ENCODE results near the gene SLC24A1. TPM values are rescaled to one million over a fixed set of nuclear protein-coding genes. Genes with fewer than 3 reads are reported as not detected.
A peak's percentile ranks its signal among the peaks of the same experiment; 100 is the strongest.

SLC24A1 gene
- total and polyA plus RNA-seq, 5 donors from 2014 or later, result 1.5 to 5.2 (median 2.3) TPM

GRCh38 chr15:65653341-65653740 lies 31.6 kb downstream of the SLC24A1 start:
- ATAC-seq (ENCODE audit: low read depth in 2 of 2), result no peak
- Mint-ChIP-seq H3K27me3 (no peaks in the 10 kb centered on the region), H3K36me3 (peaks cover 25% of the 10 kb centered on the region), H3K27ac (peak overlapping the region in 1 of 3 donors; percentile 55), H3K4me3 (no peak overlapping the region), H3K4me1 (peaks cover 2 to 13% (median 5%) of the 10 kb centered on the region in 4 donors), H3K9me3 (peaks cover 0 to 2% (median 0%) of the 10 kb centered on the region in 7 donors)
- Histone ChIP-seq H3K4me3 (ENCODE audit: low read depth, low read length) (no peak overlapping the region), H3K27ac (ENCODE audit: insufficient read depth, low read length, poor library complexity, severe bottlenecking) (peak overlapping the region; percentile 17), H3K4me1 (ENCODE audit: control insufficient read depth, insufficient read depth, low read length, poor library complexity, severe bottlenecking) (no peaks in the 10 kb centered on the region), H3K27me3 (ENCODE audit: control insufficient read depth, insufficient read depth, low read length) (no peaks in the 10 kb centered on the region), H3K36me3 (ENCODE audit: control insufficient read depth, insufficient read depth, low read length) (peaks cover 31% of the 10 kb centered on the region), H3K9me3 (ENCODE audit: control insufficient read depth in 2 of 2, low read length in 2 of 2) (no peaks in the 10 kb centered on the region)
- DNase-seq, result no peak

- peaks cover 31% of the 10 kb centered on the region for H3K36me3 Mint-ChIP-seq
- Histone ChIP-seq H3K36me3 (ENCODE audit: control insufficient read depth, insufficient read depth, low read length) (peaks cover 32% of the 10 kb centered on the region), H3K9me3 (ENCODE audit: control insufficient read depth in 2 of 2, low read length in 2 of 2) (no peaks in the 10 kb centered on the region), H3K4me3 (ENCODE audit: low read depth, low read length) (no peak overlapping the region), H3K27ac (ENCODE audit: insufficient read depth, low read length, poor library complexity, severe bottlenecking) (no peak overlapping the region), H3K4me1 (ENCODE audit: control insufficient read depth, insufficient read depth, low read length, poor library complexity, severe bottlenecking) (no peaks in the 10 kb centered on the region), H3K27me3 (ENCODE audit: control insufficient read depth, insufficient read depth, low read length) (no peaks in the 10 kb centered on the region)
- no peak overlapping the region for H3K4me3 Mint-ChIP-seq
- H3K27ac Mint-ChIP-seq, result peak overlapping the region; percentile 1 to 55 (median 6)
- H3K4me1 Mint-ChIP-seq, result peaks cover 2 to 17% (median 7%) of the 10 kb centered on the region in 4 donors
- no peaks in the 10 kb centered on the region for H3K27me3 Mint-ChIP-seq
- no peak for DNase-seq
- ATAC-seq (ENCODE audit: low read depth in 2 of 2), result no peak
- H3K9me3 Mint-ChIP-seq, result peaks cover 0 to 2% (median 0%) of the 10 kb centered on the region in 7 donors
Observed at GRCh38 chr15:65653801-65654521, 32.2 kb downstream of the SLC24A1 start.

- DNase-seq (no peak), ATAC-seq (ENCODE audit: low read depth in 2 of 2) (no peak)
- H3K9me3 ChIP-seq (ENCODE audit: control insufficient read depth in 2 of 2, low read length in 2 of 2), result no peaks in the 10 kb centered on the region
- no peak overlapping the region for H3K4me3 ChIP-seq (ENCODE audit: low read depth, low read length)
- H3K9me3 Mint-ChIP-seq, result peaks cover 0 to 2% (median 0%) of the 10 kb centered on the region in 7 donors
- H3K27me3 Mint-ChIP-seq, result no peaks in the 10 kb centered on the region
- peaks cover 31% of the 10 kb centered on the region for H3K36me3 Mint-ChIP-seq
- peak overlapping the region; percentile 40 to 66 (median 55) for H3K27ac Mint-ChIP-seq
- no peaks in the 10 kb centered on the region for H3K27me3 ChIP-seq (ENCODE audit: control insufficient read depth, insufficient read depth, low read length)
- H3K27ac ChIP-seq (ENCODE audit: insufficient read depth, low read length, poor library complexity, severe bottlenecking), result no peak overlapping the region
- peaks cover 2 to 17% (median 7%) of the 10 kb centered on the region in 4 donors for H3K4me1 Mint-ChIP-seq
- H3K36me3 ChIP-seq (ENCODE audit: control insufficient read depth, insufficient read depth, low read length), result peaks cover 40% of the 10 kb centered on the region
- H3K4me3 Mint-ChIP-seq, result no peak overlapping the region
- no peaks in the 10 kb centered on the region for H3K4me1 ChIP-seq (ENCODE audit: control insufficient read depth, insufficient read depth, low read length, poor library complexity, severe bottlenecking)
Observed at GRCh38 chr15:65655026-65655425, 33.3 kb downstream of the SLC24A1 start.

GRCh38 chr15:65655457-65655856 lies 33.7 kb downstream of the SLC24A1 start:
- Histone ChIP-seq H3K27ac (ENCODE audit: insufficient read depth, low read length, poor library complexity, severe bottlenecking) (no peak overlapping the region), H3K9me3 (ENCODE audit: control insufficient read depth in 2 of 2, low read length in 2 of 2) (no peaks in the 10 kb centered on the region), H3K4me1 (ENCODE audit: control insufficient read depth, insufficient read depth, low read length, poor library complexity, severe bottlenecking) (no peaks in the 10 kb centered on the region), H3K27me3 (ENCODE audit: control insufficient read depth, insufficient read depth, low read length) (no peaks in the 10 kb centered on the region), H3K4me3 (ENCODE audit: low read depth, low read length) (no peak overlapping the region), H3K36me3 (ENCODE audit: control insufficient read depth, insufficient read depth, low read length) (peaks cover 44% of the 10 kb centered on the region)
- Mint-ChIP-seq H3K9me3 (peaks cover 0 to 2% (median 0%) of the 10 kb centered on the region in 7 donors), H3K27me3 (no peaks in the 10 kb centered on the region), H3K4me1 (peaks cover 0 to 17% (median 5%) of the 10 kb centered on the region in 4 donors), H3K36me3 (peaks cover 31% of the 10 kb centered on the region), H3K4me3 (no peak overlapping the region), H3K27ac (peak overlapping the region in 1 of 3 donors; percentile 40)
- no peak for DNase-seq
- no peak for ATAC-seq (ENCODE audit: low read depth in 2 of 2)

- no peak overlapping the region for H3K4me3 ChIP-seq (ENCODE audit: low read depth, low read length)
Observed at GRCh38 chr15:65659502-65660052, 37.8 kb downstream of the SLC24A1 start.

GRCh38 chr15:65660927-65661326 lies 39.2 kb downstream of the SLC24A1 start:
- Mint-ChIP-seq H3K4me3 (no peak overlapping the region), H3K27ac (no peak overlapping the region), H3K4me1 (peaks cover 0 to 4% (median 2%) of the 10 kb centered on the region in 4 donors), H3K27me3 (no peaks in the 10 kb centered on the region), H3K9me3 (no peaks in the 10 kb centered on the region), H3K36me3 (peaks cover 15% of the 10 kb centered on the region)
- no peak overlapping the region for H3K27ac ChIP-seq (ENCODE audit: insufficient read depth, low read length, poor library complexity, severe bottlenecking)
- H3K4me1 ChIP-seq (ENCODE audit: control insufficient read depth, insufficient read depth, low read length, poor library complexity, severe bottlenecking), result no peaks in the 10 kb centered on the region
- no peak overlapping the region for H3K4me3 ChIP-seq (ENCODE audit: low read depth, low read length)
- ATAC-seq (ENCODE audit: low read depth in 2 of 2) (no peak), DNase-seq (no peak)
- H3K36me3 ChIP-seq (ENCODE audit: control insufficient read depth, insufficient read depth, low read length), result peaks cover 69% of the 10 kb centered on the region
- no peaks in the 10 kb centered on the region for H3K9me3 ChIP-seq (ENCODE audit: control insufficient read depth in 2 of 2, low read length in 2 of 2)
- no peaks in the 10 kb centered on the region for H3K27me3 ChIP-seq (ENCODE audit: control insufficient read depth, insufficient read depth, low read length)

More at GRCh38 chr15:65659502-65660052, 37.8 kb downstream of the SLC24A1 start:
- peak overlapping the region in 1 of 3 donors; percentile 20 for H3K27ac Mint-ChIP-seq
- Histone ChIP-seq H3K4me1 (ENCODE audit: control insufficient read depth, insufficient read depth, low read length, poor library complexity, severe bottlenecking) (no peaks in the 10 kb centered on the region), H3K9me3 (ENCODE audit: control insufficient read depth in 2 of 2, low read length in 2 of 2) (no peaks in the 10 kb centered on the region), H3K27me3 (ENCODE audit: control insufficient read depth, insufficient read depth, low read length) (no peaks in the 10 kb centered on the region), H3K36me3 (ENCODE audit: control insufficient read depth, insufficient read depth, low read length) (peaks cover 62% of the 10 kb centered on the region), H3K27ac (ENCODE audit: insufficient read depth, low read length, poor library complexity, severe bottlenecking) (no peak overlapping the region)
- H3K36me3 Mint-ChIP-seq, result peaks cover 23% of the 10 kb centered on the region
- DNase-seq (no peak), ATAC-seq (ENCODE audit: low read depth in 2 of 2) (no peak)
- no peaks in the 10 kb centered on the region for H3K27me3 Mint-ChIP-seq
- H3K4me3 Mint-ChIP-seq, result no peak overlapping the region
- H3K9me3 Mint-ChIP-seq, result no peaks in the 10 kb centered on the region
- H3K4me1 Mint-ChIP-seq, result peaks cover 0 to 4% (median 2%) of the 10 kb centered on the region in 4 donors

- Histone ChIP-seq H3K4me1 (ENCODE audit: control insufficient read depth, insufficient read depth, low read length, poor library complexity, severe bottlenecking) (no peaks in the 10 kb centered on the region), H3K36me3 (ENCODE audit: control insufficient read depth, insufficient read depth, low read length) (peaks cover 81% of the 10 kb centered on the region), H3K27ac (ENCODE audit: insufficient read depth, low read length, poor library complexity, severe bottlenecking) (no peak overlapping the region), H3K9me3 (ENCODE audit: control insufficient read depth in 2 of 2, low read length in 2 of 2) (no peaks in the 10 kb centered on the region), H3K4me3 (ENCODE audit: low read depth, low read length) (no peak overlapping the region), H3K27me3 (ENCODE audit: control insufficient read depth, insufficient read depth, low read length) (no peaks in the 10 kb centered on the region)
- no peaks in the 10 kb centered on the region for H3K9me3 Mint-ChIP-seq
- H3K36me3 Mint-ChIP-seq, result peaks cover 20% of the 10 kb centered on the region
- H3K4me1 Mint-ChIP-seq, result peaks cover 0 to 4% (median 2%) of the 10 kb centered on the region in 4 donors
- H3K27me3 Mint-ChIP-seq, result no peaks in the 10 kb centered on the region
- ATAC-seq (ENCODE audit: low read depth in 2 of 2) (no peak), DNase-seq (no peak)
- no peak overlapping the region for H3K4me3 Mint-ChIP-seq
- no peak overlapping the region for H3K27ac Mint-ChIP-seq
Observed at GRCh38 chr15:65663521-65663920, 41.8 kb downstream of the SLC24A1 start.
